Activated T-cell treated with anti-CD3 and anti-CD28 coated beads, Interleukin-2, amount 50 U/mL, for 24 hours (primary cell): Measurements from ENCODE around the gene ANKFY1.
"Not testable (repeated sequence)": the region's sequence is repeated elsewhere in the genome, so short reads cannot be mapped to it uniquely, and the experiment has no call there.

Experiments used
- DNase-seq: peaks from one replicate; pipeline ENCODE4 v3.0.0-alpha.2; 2020
- H3K27ac Mint-ChIP-seq: 2 replicates; pipeline ENCODE4 v1.8.0; 2020; ENCODE audit warnings: mild to moderate bottlenecking, mixed read lengths
- H3K27me3 Mint-ChIP-seq: 2 replicates; pipeline ENCODE4 v1.8.0; 2020; ENCODE audit warnings: mixed read lengths
- H3K36me3 Mint-ChIP-seq: 2 replicates; pipeline ENCODE4 v1.8.0; 2020; ENCODE audit warnings: low read depth, mixed read lengths
- H3K4me1 Mint-ChIP-seq: 2 replicates; pipeline ENCODE4 v1.8.0; 2020; ENCODE audit warnings: low read depth, mixed read lengths
- H3K4me3 Mint-ChIP-seq: 2 replicates; pipeline ENCODE4 v1.8.0; 2020; ENCODE audit warnings: mild to moderate bottlenecking, moderate library complexity, mixed read lengths
- H3K9me3 Mint-ChIP-seq: 2 replicates; pipeline ENCODE4 v1.8.0; 2020; ENCODE audit warnings: mixed read lengths

Gene ANKFY1

GRCh38 chr17:4215882-4216570 lies 47.8 kb downstream of the ANKFY1 start:
- Mint-ChIP-seq H3K9me3 (no peaks in the 10 kb centered on the region), H3K36me3 (peaks cover 57% of the 10 kb centered on the region), H3K27ac (no peak overlapping the region), H3K27me3 (no peaks in the 10 kb centered on the region), H3K4me3 (no peak overlapping the region), H3K4me1 (peaks cover 7% of the 10 kb centered on the region)
- no peak for DNase-seq

- Mint-ChIP-seq H3K4me3 (no peak overlapping the region), H3K36me3 (peaks cover 65% of the 10 kb centered on the region), H3K27ac (no peak overlapping the region), H3K9me3 (no peaks in the 10 kb centered on the region), H3K27me3 (no peaks in the 10 kb centered on the region), H3K4me1 (peaks cover 7% of the 10 kb centered on the region)
- DNase-seq = no peak
Measured at GRCh38 chr17:4214157-4214556, 49.6 kb downstream of the ANKFY1 start.

- Mint-ChIP-seq H3K9me3 (no peaks in the 10 kb centered on the region), H3K4me1 (peaks cover 16% of the 10 kb centered on the region), H3K4me3 (no peak overlapping the region), H3K36me3 (peaks cover 81% of the 10 kb centered on the region), H3K27me3 (no peaks in the 10 kb centered on the region), H3K27ac (no peak overlapping the region)
- DNase-seq = no peak
Measured at GRCh38 chr17:4209611-4210010, 54.2 kb downstream of the ANKFY1 start.

- Mint-ChIP-seq H3K27ac (no peak overlapping the region), H3K4me3 (no peak overlapping the region), H3K27me3 (no peaks in the 10 kb centered on the region), H3K9me3 (no peaks in the 10 kb centered on the region), H3K4me1 (peaks cover 23% of the 10 kb centered on the region), H3K36me3 (peaks cover 84% of the 10 kb centered on the region)
- no peak for DNase-seq
Measured at GRCh38 chr17:4208238-4208637, 55.5 kb downstream of the ANKFY1 start.

GRCh38 chr17:4206962-4207361 lies 56.8 kb downstream of the ANKFY1 start:
- Mint-ChIP-seq H3K9me3 (no peaks in the 10 kb centered on the region), H3K27ac (peak overlapping the region; percentile 75), H3K36me3 (peaks cover 75% of the 10 kb centered on the region), H3K4me3 (no peak overlapping the region), H3K27me3 (no peaks in the 10 kb centered on the region), H3K4me1 (peaks cover 23% of the 10 kb centered on the region)
- no peak for DNase-seq

GRCh38 chr17:4205917-4206316 lies 57.9 kb downstream of the ANKFY1 start:
- H3K36me3 Mint-ChIP-seq = peaks cover 77% of the 10 kb centered on the region
- no peaks in the 10 kb centered on the region for H3K27me3 Mint-ChIP-seq
- no peak for DNase-seq
- H3K27ac Mint-ChIP-seq = peak overlapping the region; percentile 27
- peaks cover 22% of the 10 kb centered on the region for H3K4me1 Mint-ChIP-seq
- H3K9me3 Mint-ChIP-seq = no peaks in the 10 kb centered on the region
- no peak overlapping the region for H3K4me3 Mint-ChIP-seq

GRCh38 chr17:4204710-4205173 lies 59.0 kb downstream of the ANKFY1 start:
- Mint-ChIP-seq H3K36me3 (peaks cover 83% of the 10 kb centered on the region), H3K4me1 (peaks cover 22% of the 10 kb centered on the region), H3K4me3 (no peak overlapping the region), H3K27ac (peak overlapping the region; percentile 84), H3K9me3 (no peaks in the 10 kb centered on the region), H3K27me3 (no peaks in the 10 kb centered on the region)
- no peak for DNase-seq

- no peak for DNase-seq
- H3K9me3 Mint-ChIP-seq = no peaks in the 10 kb centered on the region
- peak overlapping the region; percentile 84 for H3K27ac Mint-ChIP-seq
- H3K4me3 Mint-ChIP-seq = no peak overlapping the region
- H3K36me3 Mint-ChIP-seq = peaks cover 84% of the 10 kb centered on the region
- H3K4me1 Mint-ChIP-seq = peaks cover 22% of the 10 kb centered on the region
- no peaks in the 10 kb centered on the region for H3K27me3 Mint-ChIP-seq
Measured at GRCh38 chr17:4204190-4204589, 59.6 kb downstream of the ANKFY1 start.

- Mint-ChIP-seq H3K36me3 (peaks cover 77% of the 10 kb centered on the region), H3K27ac (peak overlapping the region; percentile 65), H3K4me1 (peaks cover 17% of the 10 kb centered on the region), H3K9me3 (no peaks in the 10 kb centered on the region), H3K4me3 (no peak overlapping the region), H3K27me3 (no peaks in the 10 kb centered on the region)
- no peak for DNase-seq
Measured at GRCh38 chr17:4201226-4201625, 62.6 kb downstream of the ANKFY1 start.

- H3K27ac Mint-ChIP-seq = no peak overlapping the region
- H3K4me1 Mint-ChIP-seq = peaks cover 22% of the 10 kb centered on the region
- no peaks in the 10 kb centered on the region for H3K27me3 Mint-ChIP-seq
- peaks cover 76% of the 10 kb centered on the region for H3K36me3 Mint-ChIP-seq
- no peak for DNase-seq
- no peaks in the 10 kb centered on the region for H3K9me3 Mint-ChIP-seq
- H3K4me3 Mint-ChIP-seq = no peak overlapping the region
Measured at GRCh38 chr17:4199818-4200402, 63.9 kb downstream of the ANKFY1 start.

GRCh38 chr17:4198995-4199394 lies 64.8 kb downstream of the ANKFY1 start:
- no peak for DNase-seq
- Mint-ChIP-seq H3K9me3 (no peaks in the 10 kb centered on the region), H3K4me3 (no peak overlapping the region), H3K27me3 (no peaks in the 10 kb centered on the region), H3K4me1 (peaks cover 13% of the 10 kb centered on the region), H3K36me3 (peaks cover 76% of the 10 kb centered on the region), H3K27ac (no peak overlapping the region)

- Mint-ChIP-seq H3K36me3 (peaks cover 72% of the 10 kb centered on the region), H3K27me3 (no peaks in the 10 kb centered on the region), H3K27ac (peak overlapping the region; percentile 18), H3K9me3 (no peaks in the 10 kb centered on the region), H3K4me1 (peaks cover 12% of the 10 kb centered on the region), H3K4me3 (no peak overlapping the region)
- DNase-seq = no peak
Measured at GRCh38 chr17:4195306-4195705, 68.5 kb downstream of the ANKFY1 start.

GRCh38 chr17:4194796-4195195 lies 69.0 kb downstream of the ANKFY1 start:
- H3K36me3 Mint-ChIP-seq = peaks cover 72% of the 10 kb centered on the region
- H3K9me3 Mint-ChIP-seq = no peaks in the 10 kb centered on the region

GRCh38 chr17:4190791-4191190 lies 73.0 kb downstream of the ANKFY1 start:
- H3K4me3 Mint-ChIP-seq, H3K4me1 Mint-ChIP-seq, DNase-seq, H3K27me3 Mint-ChIP-seq, H3K27ac Mint-ChIP-seq, H3K9me3 Mint-ChIP-seq: not testable (repeated sequence)
- peaks cover 81% of the 10 kb centered on the region for H3K36me3 Mint-ChIP-seq

More at GRCh38 chr17:4194796-4195195, 69.0 kb downstream of the ANKFY1 start:
- Mint-ChIP-seq H3K27me3 (no peaks in the 10 kb centered on the region), H3K27ac (peak overlapping the region; percentile 18), H3K4me3 (no peak overlapping the region), H3K4me1 (peaks cover 12% of the 10 kb centered on the region)
- no peak for DNase-seq

GRCh38 chr17:4189280-4189679 lies 74.5 kb downstream of the ANKFY1 start:
- H3K4me3 Mint-ChIP-seq = no peak overlapping the region
- H3K27me3 Mint-ChIP-seq = no peaks in the 10 kb centered on the region
- H3K27ac Mint-ChIP-seq = peak overlapping the region; percentile 7
- no peak for DNase-seq
- peaks cover 79% of the 10 kb centered on the region for H3K36me3 Mint-ChIP-seq
- H3K4me1 Mint-ChIP-seq = peaks cover 4% of the 10 kb centered on the region
- H3K9me3 Mint-ChIP-seq = no peaks in the 10 kb centered on the region
